IMR-90 (cell line): Measurements from ENCODE around the gene TRIM13. TPM values are rescaled to one million over a fixed set of nuclear protein-coding genes. Genes with fewer than 3 reads are reported as not detected.

Experiments
- ATAC-seq: fragments of 200-7000 bp; cut with Tn5 transposase; 2 replicates; pipeline ENCODE4 v1.9.1; 2020; ENCODE audit warnings: low read depth, mild to moderate bottlenecking, moderate library complexity
- BruUV-seq: library from RNA; stranded (reverse); fragments of 400-500 nt; replicated peaks from 2 replicates; lab custom pipeline; 2021; lab: Mats Ljungman, UMichigan
- CTCF ChIA-PET: fragments of 300-600 bp; formaldehyde crosslinking; extraction: SDS; loops from one replicate; lab custom pipeline; 2021; ENCODE audit warnings: antibody characterized with exemption; lab: Yijun Ruan, JAX
- POLR2A ChIA-PET: fragments of 300-600 bp; sonication (Branson Sonifier 250); formaldehyde crosslinking; loops from one replicate; lab custom pipeline; 2022; ENCODE audit warnings: antibody characterized with exemption; ENCODE audit not compliant: unreplicated experiment; lab: Charles Lee
- DNase-seq: peaks from one replicate; pipeline ENCODE4 v3.0.0; 2013
- H2AFZ ChIP-seq: replicated peaks from 2 replicates; pipeline ENCODE3; 2013; ENCODE audit warnings: low read length, mild to moderate bottlenecking; ENCODE audit not compliant: poor library complexity
- H2AK5ac ChIP-seq: 2 replicates; pipeline ENCODE4 v1.6.1; 2013; ENCODE audit warnings: low read depth, low read length, inconsistent platforms
- H2AK9ac ChIP-seq: replicated peaks from 2 replicates; pipeline ENCODE3; 2013; ENCODE audit warnings: mild to moderate bottlenecking, low read depth, low read length, moderate library complexity; ENCODE audit not compliant: poor library complexity
- H2BK120ac ChIP-seq: 2 replicates; pipeline ENCODE4 v1.6.1; 2013; ENCODE audit warnings: low read depth, low read length, inconsistent platforms
- H2BK15ac ChIP-seq: 3 replicates; pipeline ENCODE4 v1.6.1; 2013; ENCODE audit warnings: low read depth, low read length, inconsistent platforms
- H2BK20ac ChIP-seq: 2 replicates; pipeline ENCODE4 v1.6.1; 2013; ENCODE audit warnings: low read depth, mild to moderate bottlenecking, inconsistent platforms, low read length, moderate library complexity
- H2BK5ac ChIP-seq: 2 replicates; pipeline ENCODE4 v1.6.1; 2013; ENCODE audit warnings: mild to moderate bottlenecking, low read depth, low read length, inconsistent platforms; ENCODE audit not compliant: poor library complexity, severe bottlenecking
- H3K14ac ChIP-seq: replicated peaks from 2 replicates; pipeline ENCODE4 v1.6.1; 2013; ENCODE audit warnings: low read depth, low read length, inconsistent platforms
- H3K18ac ChIP-seq: 2 replicates; pipeline ENCODE4 v1.6.1; 2013; ENCODE audit warnings: low read depth, low read length, control low read depth
- H3K23ac ChIP-seq: 2 replicates; pipeline ENCODE4 v1.6.1; 2013; ENCODE audit warnings: low read depth, low read length, inconsistent platforms
- H3K27ac ChIP-seq: 2 replicates; pipeline ENCODE4 v1.5.1; 2013; ENCODE audit warnings: mild to moderate bottlenecking, control low read depth, low read length; ENCODE audit not compliant: insufficient read depth
- H3K27me3 ChIP-seq: 2 replicates; pipeline ENCODE4 v1.6.1; 2013; ENCODE audit warnings: low read length; ENCODE audit not compliant: control insufficient read depth, insufficient read depth
- H3K36me3 ChIP-seq: 2 replicates; pipeline ENCODE4 v1.6.1; 2013; ENCODE audit warnings: low read length, mixed read lengths; ENCODE audit not compliant: control insufficient read depth, insufficient read depth
- H3K4ac ChIP-seq: 2 replicates; pipeline ENCODE4 v1.6.1; 2013; ENCODE audit warnings: low read depth, low read length, inconsistent platforms
- H3K4me1 ChIP-seq: 2 replicates; pipeline ENCODE4 v1.6.1; 2013; ENCODE audit warnings: low read length, mixed read lengths; ENCODE audit not compliant: control insufficient read depth, insufficient read depth
- H3K4me2 ChIP-seq: 2 replicates; pipeline ENCODE4 v1.6.1; 2013; ENCODE audit warnings: low read depth, mild to moderate bottlenecking, control low read depth, low read length, moderate library complexity
- H3K4me3 ChIP-seq: 2 replicates; pipeline ENCODE4 v1.5.1; 2013; ENCODE audit warnings: low read depth, mild to moderate bottlenecking, control low read depth, low read length, moderate library complexity; ENCODE audit not compliant: insufficient read depth
- H3K56ac ChIP-seq: 2 replicates; pipeline ENCODE4 v1.6.1; 2013; ENCODE audit warnings: low read length, inconsistent platforms; ENCODE audit not compliant: insufficient read depth; ENCODE audit errors: extremely low read depth
- H3K79me1 ChIP-seq, 2 experiments: 2 replicates each; pipeline ENCODE4 v1.6.1; 2013; ENCODE audit warnings: low read length in 2 of 2, inconsistent platforms in 1 of 2, low read depth in 1 of 2
- H3K9ac ChIP-seq: 2 replicates; pipeline ENCODE4 v1.6.1; 2013; ENCODE audit warnings: low read depth, low read length, control low read depth
- H3K9me1 ChIP-seq: 2 replicates; pipeline ENCODE4 v1.6.1; 2013; ENCODE audit warnings: low read length, inconsistent platforms; ENCODE audit not compliant: insufficient read depth
- H3K9me3 ChIP-seq: 2 replicates; pipeline ENCODE4 v1.6.1; 2013; ENCODE audit warnings: low read length; ENCODE audit not compliant: control insufficient read depth, insufficient read depth
- H4K20me1 ChIP-seq: 2 replicates; pipeline ENCODE4 v1.6.1; 2013; ENCODE audit warnings: low read length, inconsistent platforms; ENCODE audit not compliant: insufficient read depth
- H4K5ac ChIP-seq: 2 replicates; pipeline ENCODE4 v1.6.1; 2013; ENCODE audit warnings: mild to moderate bottlenecking, low read depth, low read length, control low read depth
- H4K8ac ChIP-seq, 2 experiments: 2 replicates each; pipeline ENCODE4 v1.6.1; 2013; ENCODE audit warnings: low read depth in 2 of 2, low read length in 2 of 2, control low read depth in 1 of 2, inconsistent platforms in 1 of 2
- H4K91ac ChIP-seq: 2 replicates; pipeline ENCODE4 v1.6.1; 2013; ENCODE audit warnings: low read depth, low read length, inconsistent platforms; ENCODE audit not compliant: insufficient read depth
- BHLHE40 ChIP-seq: fragments of 150-350 bp; IDR thresholded peaks from 2 replicates; pipeline ENCODE4 v1.6.1; 2016; ENCODE audit warnings: mild to moderate bottlenecking, low read depth, low read length
- CTCF ChIP-seq: conservative IDR thresholded peaks from 2 replicates; pipeline ENCODE4 v1.5.1; 2012; ENCODE audit warnings: mild to moderate bottlenecking, low read depth, low read length, improper control_type of control experiment
- MAFK ChIP-seq: IDR thresholded peaks from 2 replicates; pipeline ENCODE4 v1.6.1; 2012; ENCODE audit warnings: low read depth, low read length, improper control_type of control experiment
- MAZ ChIP-seq: IDR thresholded peaks from 2 replicates; pipeline ENCODE4 v1.6.1; 2012; ENCODE audit warnings: low read depth, mild to moderate bottlenecking, low read length, improper control_type of control experiment, moderate library complexity, borderline replicate concordance
- MXI1 ChIP-seq: IDR thresholded peaks from 2 replicates; pipeline ENCODE4 v1.6.1; 2012; ENCODE audit warnings: low read depth, mild to moderate bottlenecking, low read length, moderate library complexity, borderline replicate concordance
- SMC3 ChIP-seq: fragments of 150-350 bp; IDR thresholded peaks from 2 replicates; pipeline ENCODE4 v1.6.1; 2016; ENCODE audit warnings: low read depth, mild to moderate bottlenecking, antibody characterized with exemption, low read length, moderate library complexity
- WGBS, 2 experiments: methylation state at CpG; one replicate each; pipeline versions ENCODE4 v1.1.5 to v1.1.7; 2013; ENCODE audit warnings: missing lambda C conversion rate in 2 of 2; ENCODE audit not compliant: insufficient read length in 1 of 2; ENCODE audit errors: extremely low coverage in 2 of 2; 5-methylcytosine and 5-hydroxymethylcytosine counted together
- dilution Hi-C: fragments of 300-500 bp; cut with HindIII; formaldehyde crosslinking; loops from one replicate; pipeline ENCODE4 v1.14.3; 2018; ENCODE audit warnings: low sequenced_read_pairs; ENCODE audit not compliant: unreplicated experiment
- in situ Hi-C: fragments of 300-500 bp; cut with MboI; formaldehyde crosslinking; loops from 3 replicates; pipeline ENCODE4 v1.14.3; 2019; ENCODE audit warnings: low sequenced_read_pairs, inconsistent platforms, mixed read lengths
- intact Hi-C: fragments of 100-400 bp; cut with micrococcal nuclease; formaldehyde crosslinking; loops from 2 replicates; pipeline ENCODE4 v1.10.0; 2022
- polyA plus RNA-seq, 3 experiments: library from polyadenylated mRNA; depleted of rRNA; stranded (reverse); fragments of >200 nt; gene quantifications; 2 replicates each; pipeline ENCODE4 v1.2.3, GENCODE V29; 2012; ENCODE audit warnings: low replicate concordance in 1 of 3
- total RNA-seq: library from RNA; depleted of rRNA; stranded (reverse); fragments of >200 nt; gene quantifications from 2 replicates; pipeline ENCODE4 v1.2.3, GENCODE V29; 2012

Gene TRIM13
- total and polyA plus RNA-seq, 2 of the 4 experiments (the other 2 are of a cell fraction): 12.0 to 20.1 TPM

- WGBS, 2 experiments: no CpG with 5 or more reads among the region's 1 CpG
- POLR2A ChIA-PET: no interaction called here
- Histone ChIP-seq H2BK5ac (no peak overlapping the region), H3K14ac (no peak overlapping the region), H4K20me1 (no peaks in the 10 kb centered on the region), H2AK5ac (no peak overlapping the region), H3K4me1 (peaks cover 4% of the 10 kb centered on the region), H2AK9ac (no peak overlapping the region), H3K27ac (no peak overlapping the region), H2BK15ac (no peak overlapping the region), H2BK20ac (no peak overlapping the region), H2BK120ac (no peak overlapping the region), H3K18ac (no peak overlapping the region), H3K36me3 (no peaks in the 10 kb centered on the region), H4K91ac (no peak overlapping the region), H3K27me3 (no peaks in the 10 kb centered on the region), H3K9me3 (no peaks in the 10 kb centered on the region), H4K8ac (no peak overlapping the region), H3K56ac (no peak overlapping the region), H4K5ac (no peak overlapping the region), H2AFZ (no peak overlapping the region), H3K9ac (no peak overlapping the region), H3K4me3 (no peak overlapping the region), H3K23ac (no peak overlapping the region), H3K79me1 (no peaks in the 10 kb centered on the region), H3K9me1 (no peaks in the 10 kb centered on the region), H3K4me2 (no peak overlapping the region), H3K4ac (no peak overlapping the region)
- dilution Hi-C loops (no loop called here), intact Hi-C loops (loop anchor here (1.0 to 5.0 kb wide), 6 partner anchors 106 to 1095 kb away; no protein-coding TSS in a partner anchor), in situ Hi-C loops (loop anchor here (5.0 to 25.0 kb wide), 3 partner anchors 821 to 1099 kb away; partner anchors contain the start of gene RNASEH2B)
- no TSS peak for BruUV-seq
- no peak for ATAC-seq
- no peak for DNase-seq
- CTCF ChIA-PET: interaction anchor here (0.6 to 1.9 kb wide), 8 partner anchors 21 to 936 kb away, joined by 3 to 8 read pairs (median 4); partner anchors contain the start of genes SPRYD7 and TRIM13
- TF ChIP-seq BHLHE40: no peak
- TF ChIP-seq CTCF: no peak
- no peak for TF ChIP-seq MAZ
- no peak for TF ChIP-seq SMC3
- TF ChIP-seq MXI1: no peak
- no peak for TF ChIP-seq MAFK
Observed at GRCh38 chr13:49975826-49976225, 21.0 kb upstream of the TRIM13 start.
